Lower leg skin (tissue), 4 donors: ENCODE data around the gene SCN1B. TPM values are rescaled to one million over a fixed set of nuclear protein-coding genes. Genes with fewer than 3 reads are reported as not detected.
"Not testable (repeated sequence)": the region's sequence is repeated elsewhere in the genome, so short reads cannot be mapped to it uniquely, and the experiment has no call there.

Source experiments
- DNase-seq, 2 donors: peaks; one replicate each; pipeline ENCODE4 v3.0.0-alpha.2; 2019; ENCODE audit warnings: low spot score in 2 of 2
- H3K4me3 ChIP-seq: fragments of 200-600 bp; sonication (generic); 2 replicates; pipeline ENCODE4 v1.5.1; 2017; ENCODE audit warnings: mild to moderate bottlenecking, low read depth; ENCODE audit not compliant: poor library complexity, severe bottlenecking
- CTCF ChIP-seq, 3 donors: fragments of 450-650 bp; IDR thresholded peaks; one replicate each; pipeline ENCODE4 v1.5.1; 2016; ENCODE audit warnings: antibody characterized with exemption in 3 of 3, mild to moderate bottlenecking in 3 of 3, moderate library complexity in 2 of 3
- POLR2A ChIP-seq, 2 donors: fragments of 450-650 bp; IDR thresholded peaks; one replicate each; pipeline ENCODE4 v1.6.1; 2016 to 2017; ENCODE audit warnings: antibody characterized with exemption in 2 of 2, mild to moderate bottlenecking in 1 of 2, moderate library complexity in 1 of 2
- WGBS, 2 donors: methylation state at CpG; one replicate each; pipeline ENCODE4 v1.1.5; 2018; 5-methylcytosine and 5-hydroxymethylcytosine counted together
- intact Hi-C: fragments of 100-400 bp; cut with DNase I; formaldehyde crosslinking; loops from one replicate; pipeline ENCODE4 v1.15.0; 2023; ENCODE audit warnings: low total_unique reads
- total RNA-seq, 4 donors: library from RNA; depleted of rRNA; stranded (reverse); fragments of >200 nt; gene quantifications; one replicate each; pipeline ENCODE4 v1.1.0, GENCODE V29; 2016

Gene SCN1B
- total RNA-seq, 4 donors from 2014 or later, result 1.1 to 4.4 (median 3.0) TPM

DNA sequence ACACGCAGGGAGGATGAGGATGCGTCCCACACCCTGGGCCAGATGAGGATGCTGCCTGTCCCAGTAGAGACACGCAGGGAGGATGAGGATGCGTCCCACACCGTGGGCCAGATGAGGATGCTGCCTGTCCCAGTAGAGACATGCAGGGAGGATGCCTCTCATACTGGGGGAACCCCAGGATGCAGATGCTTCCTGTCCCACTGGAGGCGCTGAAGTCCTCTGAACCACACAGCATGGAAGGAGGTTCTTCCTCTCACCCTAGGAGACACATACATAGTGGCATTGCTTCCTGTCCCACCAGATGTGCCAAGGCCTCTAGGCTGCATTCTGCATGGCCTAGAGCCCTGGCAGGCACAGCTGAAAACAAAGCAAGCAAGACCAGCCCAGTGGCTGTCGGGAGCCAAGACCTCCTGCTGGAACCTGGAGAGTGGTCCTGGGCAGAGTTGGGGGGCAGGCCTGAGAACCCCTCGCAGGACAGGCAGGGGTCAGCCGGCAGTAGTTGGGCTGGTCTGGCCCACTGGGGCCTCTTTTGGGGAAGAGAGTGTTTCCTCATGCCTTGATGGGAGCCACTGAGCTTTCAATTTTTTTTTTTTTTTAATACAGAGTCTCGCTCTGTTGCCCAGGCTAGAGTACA, 15.5 kb downstream of the SCN1B start:
- WGBS, 2 donors, result 50 to 51% methylated on average over 10 of the region's 10 CpGs
- intact Hi-C loops, result no loop called here
- TF ChIP-seq POLR2A (IDR thresholded peaks at IDR 0.05) (no peak), CTCF (IDR thresholded peaks at IDR 0.05) (no peak)

GRCh38 chr19:35046461-35046860, 16.2 kb downstream of the SCN1B start:
- WGBS, 2 donors, result 88 to 90% methylated on average over 5 of the region's 5 CpGs
- no peak overlapping the region for H3K4me3 ChIP-seq
- no peak for DNase-seq
- no peak for TF ChIP-seq CTCF (IDR thresholded peaks at IDR 0.05)
- TF ChIP-seq POLR2A (IDR thresholded peaks at IDR 0.05), result no peak
- intact Hi-C loops, result no loop called here

More for the DNA sequence above, 15.5 kb downstream of the SCN1B start:
- DNase-seq, result no peak
- no peak overlapping the region for H3K4me3 ChIP-seq

GRCh38 chr19:35048911-35049411, 18.7 kb downstream of the SCN1B start:
- intact Hi-C loops, result no loop called here
- no peak for DNase-seq
- no peak overlapping the region for H3K4me3 ChIP-seq
- TF ChIP-seq CTCF (IDR thresholded peaks at IDR 0.05), result no peak
- TF ChIP-seq POLR2A (IDR thresholded peaks at IDR 0.05), result no peak
- WGBS, 2 donors, result 49 to 61% methylated on average over 8 to 12 of the region's 12 CpGs

DNA sequence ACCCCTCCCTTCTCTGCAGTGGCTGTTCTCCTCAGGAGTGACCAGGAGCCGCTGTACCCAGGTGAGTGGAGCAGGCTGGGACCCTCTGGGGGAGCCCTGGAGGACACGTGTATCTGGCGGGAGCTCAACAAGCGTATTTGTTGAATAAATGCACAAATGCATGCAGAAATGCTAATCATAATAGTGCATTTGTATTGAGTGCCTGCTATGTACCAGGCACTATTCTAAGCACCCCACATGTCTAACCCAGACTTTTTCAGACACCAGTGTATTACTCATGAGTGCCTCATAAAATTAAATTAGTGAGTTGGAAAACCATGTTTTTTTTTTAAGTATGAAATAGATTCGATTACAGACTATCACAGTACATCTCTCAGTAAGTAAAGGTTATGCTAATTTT, 19.2 kb downstream of the SCN1B start:
- intact Hi-C loops, result no loop called here
- 66 to 70% methylated on average over 5 of the region's 5 CpGs for WGBS, 2 donors
- TF ChIP-seq CTCF (IDR thresholded peaks at IDR 0.05), result no peak
- H3K4me3 ChIP-seq, result no peak overlapping the region
- DNase-seq, result no peak

- DNase-seq, H3K4me3 ChIP-seq, intact Hi-C loops: not testable (repeated sequence)
- 96 to 98% methylated on average over 2 of the region's 2 CpGs for WGBS, 2 donors
These were observed 20.4 kb downstream of the SCN1B start for GRCh38 chr19:35050662-35051061.

GRCh38 chr19:35051268-35051667, 21.0 kb downstream of the SCN1B start:
- WGBS, 2 donors, result 94 to 100% methylated on average over 4 of the region's 4 CpGs
- DNase-seq, H3K4me3 ChIP-seq, intact Hi-C loops: not testable (repeated sequence)

GRCh38 chr19:35051796-35052195, 21.5 kb downstream of the SCN1B start:
- TF ChIP-seq CTCF (IDR thresholded peaks at IDR 0.05), result no peak
- no peak for TF ChIP-seq POLR2A (IDR thresholded peaks at IDR 0.05)
- 92 to 95% methylated on average over 5 of the region's 5 CpGs for WGBS, 2 donors
- intact Hi-C loops, result no loop called here

More at GRCh38 chr19:35051796-35052195, 21.5 kb downstream of the SCN1B start:
- DNase-seq, result no peak
- H3K4me3 ChIP-seq, result no peak overlapping the region
